Muscle layer of duodenum (tissue), 2 donors: ENCODE data around the gene PRKAR1B.
A peak's percentile ranks its signal among the peaks of the same experiment; 100 is the strongest.

Source experiments
- H3K27ac ChIP-seq: one replicate; pipeline ENCODE4 v1.7.0; 2013; ENCODE audit warnings: mild to moderate bottlenecking, low read length
- H3K27me3 ChIP-seq: one replicate; pipeline ENCODE4 v1.7.0; 2013; ENCODE audit warnings: low read depth, mild to moderate bottlenecking, control low read depth, low read length
- H3K36me3 ChIP-seq, 2 donors: one replicate each; pipeline ENCODE4 v1.7.0; 2013; ENCODE audit warnings: low read length in 2 of 2, control low read depth in 1 of 2, mild to moderate bottlenecking in 1 of 2; ENCODE audit not compliant: insufficient read depth in 2 of 2, control insufficient read depth in 1 of 2
- H3K4me1 ChIP-seq, 2 donors: one replicate each; pipeline ENCODE4 v1.7.0; 2013; ENCODE audit warnings: low read length in 2 of 2, mild to moderate bottlenecking in 2 of 2, control low read depth in 1 of 2, moderate library complexity in 1 of 2; ENCODE audit not compliant: insufficient read depth in 2 of 2, control insufficient read depth in 1 of 2
- H3K4me3 ChIP-seq, 2 donors: one replicate each; pipeline ENCODE4 v1.7.0; 2013; ENCODE audit warnings: low read length in 2 of 2, low read depth in 1 of 2, mild to moderate bottlenecking in 1 of 2
- H3K9me3 ChIP-seq, 2 donors: one replicate each; pipeline ENCODE4 v1.7.0; 2013; ENCODE audit warnings: low read length in 2 of 2, control low read depth in 1 of 2, mild to moderate bottlenecking in 1 of 2; ENCODE audit not compliant: control insufficient read depth in 1 of 2
- donor health status: healthy.

Gene PRKAR1B

GRCh38 chr7:609365-609764 lies 117.7 kb downstream of the PRKAR1B start:
- Histone ChIP-seq H3K4me1 (peaks cover 6 to 13% of the 10 kb centered on the region in 2 donors), H3K4me3 (no peak overlapping the region), H3K36me3 (peaks cover 0 to 6% of the 10 kb centered on the region in 2 donors), H3K27ac (no peak overlapping the region), H3K27me3 (no peaks in the 10 kb centered on the region), H3K9me3 (no peaks in the 10 kb centered on the region)

- Histone ChIP-seq H3K27ac (no peak overlapping the region), H3K36me3 (peaks cover 0 to 6% of the 10 kb centered on the region in 2 donors), H3K4me1 (peaks cover 6 to 13% of the 10 kb centered on the region in 2 donors), H3K27me3 (no peaks in the 10 kb centered on the region), H3K9me3 (no peaks in the 10 kb centered on the region), H3K4me3 (no peak overlapping the region)
These were observed 118.1 kb downstream of the PRKAR1B start for GRCh38 chr7:608954-609353.

GRCh38 chr7:608361-608760 lies 118.7 kb downstream of the PRKAR1B start:
- Histone ChIP-seq H3K27me3 (no peaks in the 10 kb centered on the region), H3K27ac (no peak overlapping the region), H3K4me1 (peaks cover 6 to 13% of the 10 kb centered on the region in 2 donors), H3K9me3 (no peaks in the 10 kb centered on the region), H3K36me3 (peaks cover 0 to 6% of the 10 kb centered on the region in 2 donors), H3K4me3 (no peak overlapping the region)

- Histone ChIP-seq H3K27me3 (no peaks in the 10 kb centered on the region), H3K4me1 (peaks cover 9 to 13% of the 10 kb centered on the region in 2 donors), H3K27ac (no peak overlapping the region), H3K4me3 (no peak overlapping the region), H3K36me3 (peaks cover 0 to 6% of the 10 kb centered on the region in 2 donors), H3K9me3 (no peaks in the 10 kb centered on the region)
These were observed 119.1 kb downstream of the PRKAR1B start for GRCh38 chr7:607938-608337.

- no peak overlapping the region for H3K27ac ChIP-seq
- peaks cover 10 to 19% of the 10 kb centered on the region in 2 donors for H3K4me1 ChIP-seq
- H3K36me3 ChIP-seq, result peaks cover 0 to 6% of the 10 kb centered on the region in 2 donors
- H3K9me3 ChIP-seq, result no peaks in the 10 kb centered on the region
- H3K4me3 ChIP-seq, result no peak overlapping the region
- no peaks in the 10 kb centered on the region for H3K27me3 ChIP-seq
These were observed 121.2 kb downstream of the PRKAR1B start for GRCh38 chr7:605661-606450.

GRCh38 chr7:604884-605531 lies 122.1 kb downstream of the PRKAR1B start:
- no peaks in the 10 kb centered on the region for H3K27me3 ChIP-seq
- peak overlapping the region; percentile 85 for H3K27ac ChIP-seq
- H3K36me3 ChIP-seq, result peaks cover 0 to 6% of the 10 kb centered on the region in 2 donors
- H3K4me1 ChIP-seq, result peaks cover 4 to 12% of the 10 kb centered on the region in 2 donors
- no peak overlapping the region for H3K4me3 ChIP-seq
- no peaks in the 10 kb centered on the region for H3K9me3 ChIP-seq

- peaks cover 4 to 12% of the 10 kb centered on the region in 2 donors for H3K4me1 ChIP-seq
- no peaks in the 10 kb centered on the region for H3K27me3 ChIP-seq
- no peaks in the 10 kb centered on the region for H3K9me3 ChIP-seq
- peaks cover 0 to 6% of the 10 kb centered on the region in 2 donors for H3K36me3 ChIP-seq
- peak overlapping the region; percentile 85 for H3K27ac ChIP-seq
- no peak overlapping the region for H3K4me3 ChIP-seq
These were observed 122.8 kb downstream of the PRKAR1B start for GRCh38 chr7:604001-604883.

- Histone ChIP-seq H3K4me1 (peaks cover 4 to 12% of the 10 kb centered on the region in 2 donors), H3K36me3 (peaks cover 0 to 6% of the 10 kb centered on the region in 2 donors), H3K4me3 (no peak overlapping the region), H3K27me3 (no peaks in the 10 kb centered on the region), H3K9me3 (no peaks in the 10 kb centered on the region), H3K27ac (peak overlapping the region; percentile 74)
These were observed 123.7 kb downstream of the PRKAR1B start for GRCh38 chr7:603152-603951.

- H3K4me1 ChIP-seq, result peaks cover 4 to 12% of the 10 kb centered on the region in 2 donors
- H3K9me3 ChIP-seq, result no peaks in the 10 kb centered on the region
- peak overlapping the region; percentile 35 for H3K27ac ChIP-seq
- H3K36me3 ChIP-seq, result peaks cover 0 to 6% of the 10 kb centered on the region in 2 donors
- H3K27me3 ChIP-seq, result no peaks in the 10 kb centered on the region
- no peak overlapping the region for H3K4me3 ChIP-seq
These were observed 124.5 kb downstream of the PRKAR1B start for GRCh38 chr7:602341-603141.
